ENCODE measurements around the gene SNX24.
"Not testable (repeated sequence)": the region's sequence is repeated elsewhere in the genome, so short reads cannot be mapped to it uniquely, and the experiment has no call there.

The SNX24 gene

DNA sequence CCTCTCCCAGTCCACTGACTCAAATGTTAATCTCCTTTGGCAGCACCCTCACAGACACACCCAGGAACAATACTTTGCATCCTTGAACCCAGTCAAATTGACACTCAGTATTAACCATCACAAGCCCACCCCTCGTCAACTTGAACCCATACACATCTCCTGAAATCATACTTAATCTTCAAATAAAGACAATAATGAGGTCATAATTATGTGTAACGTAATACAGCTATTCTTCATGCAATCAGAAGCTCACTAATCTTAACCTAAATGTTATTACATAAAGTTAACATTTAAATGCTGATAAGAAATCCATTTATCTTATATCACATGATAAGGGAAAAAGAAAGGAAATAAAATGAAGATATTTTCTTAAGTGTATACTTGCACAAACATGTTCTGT lies 125.9 kb downstream of the SNX24 start:
- DNase-seq = no peak

DNA sequence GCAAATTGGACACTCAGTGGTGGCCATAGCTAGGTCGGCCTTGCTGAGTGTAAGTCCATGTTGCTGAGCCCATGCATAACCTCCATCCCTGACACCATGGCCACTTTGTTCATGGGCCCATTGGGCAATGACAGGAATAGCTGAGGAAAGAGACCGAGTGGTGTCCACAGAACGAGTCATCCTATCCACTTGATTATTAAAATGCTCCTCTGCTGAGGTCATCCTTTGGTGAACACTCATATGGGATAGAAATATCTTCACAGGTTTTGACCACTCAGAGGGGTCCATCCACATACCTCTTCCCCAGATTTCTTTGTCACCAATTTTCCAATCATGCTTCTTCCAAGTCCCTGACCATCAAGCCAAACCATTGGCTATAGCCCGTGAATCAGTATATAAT lies 127.5 kb downstream of the SNX24 start:
- DNase-seq = no peak

DNA sequence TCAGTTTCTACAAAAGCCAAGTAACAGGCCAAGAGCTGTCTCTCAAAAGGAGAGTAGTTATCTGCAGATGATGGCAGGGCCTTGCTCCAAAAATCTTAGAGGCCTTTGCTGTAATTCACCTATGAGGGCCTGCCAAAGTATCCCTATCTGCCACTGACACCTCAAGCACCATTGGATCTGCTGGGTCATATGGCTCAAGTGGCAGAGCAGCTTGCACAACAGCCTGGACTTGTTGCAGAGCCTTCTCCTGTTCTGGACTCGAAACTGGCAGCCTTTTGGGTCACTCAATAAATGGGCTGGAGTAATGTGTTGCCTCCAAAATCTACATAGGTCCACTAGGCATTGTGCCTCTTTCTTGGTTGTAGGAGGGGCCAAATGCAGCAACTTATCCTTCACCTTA lies 128.3 kb downstream of the SNX24 start:
- not testable (repeated sequence) for DNase-seq

DNA sequence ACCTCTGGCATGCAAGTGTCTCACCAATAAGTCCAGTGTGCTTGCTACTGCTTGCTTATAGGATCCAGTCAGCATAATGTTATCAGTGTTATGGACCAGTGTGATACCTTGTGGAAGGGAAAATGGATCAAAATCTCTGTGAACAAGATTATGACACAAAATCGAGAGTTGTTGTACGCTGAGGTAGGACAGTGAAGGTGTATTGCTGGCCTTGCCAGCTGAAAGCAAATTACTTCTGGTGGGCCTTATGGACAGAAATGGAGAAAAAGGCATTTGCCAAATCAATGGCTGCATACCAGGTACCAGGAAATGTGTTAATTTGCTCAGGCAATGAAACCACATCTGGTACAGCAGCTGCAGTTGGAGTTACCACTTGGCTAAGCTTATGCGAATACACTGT lies 128.8 kb downstream of the SNX24 start:
- not testable (repeated sequence) for DNase-seq

DNA sequence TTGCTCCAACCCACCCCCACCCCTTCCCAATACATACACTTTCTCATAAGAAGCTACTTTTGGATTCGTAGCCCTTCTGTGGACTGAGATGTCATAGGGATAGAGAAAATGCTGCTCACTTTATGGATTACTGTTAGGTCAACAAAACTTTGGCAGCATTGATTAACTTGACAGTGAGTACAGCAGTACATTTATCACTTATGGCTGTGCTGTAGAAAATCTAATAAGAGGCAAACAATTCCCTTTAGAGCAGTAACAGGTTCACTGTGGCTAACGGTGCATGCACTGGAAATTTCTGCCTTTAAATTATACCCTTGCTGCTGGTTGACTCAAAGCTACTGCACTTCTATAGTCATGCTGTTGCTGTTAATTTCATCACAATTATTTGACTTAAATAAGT lies 131.9 kb downstream of the SNX24 start:
- no peak for DNase-seq

DNA sequence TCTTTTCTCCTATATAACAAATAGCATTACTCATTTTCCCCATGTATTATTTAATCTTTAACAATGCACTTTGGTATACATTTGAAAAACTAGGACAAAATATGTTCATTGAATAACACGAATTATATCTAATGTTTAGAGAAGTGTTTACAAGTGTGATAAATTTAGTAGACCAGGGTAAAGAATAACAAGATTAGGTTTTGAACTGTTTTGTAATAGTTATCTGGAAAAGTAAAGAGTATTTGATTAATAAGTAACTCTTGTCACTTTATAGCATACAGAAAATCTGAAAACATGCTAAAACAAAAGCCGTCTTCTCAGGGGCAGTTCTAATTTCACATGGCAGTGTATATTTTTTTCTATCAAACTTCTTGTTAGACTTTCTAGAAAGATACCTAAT lies 132.7 kb downstream of the SNX24 start:
- DNase-seq = no peak

DNA sequence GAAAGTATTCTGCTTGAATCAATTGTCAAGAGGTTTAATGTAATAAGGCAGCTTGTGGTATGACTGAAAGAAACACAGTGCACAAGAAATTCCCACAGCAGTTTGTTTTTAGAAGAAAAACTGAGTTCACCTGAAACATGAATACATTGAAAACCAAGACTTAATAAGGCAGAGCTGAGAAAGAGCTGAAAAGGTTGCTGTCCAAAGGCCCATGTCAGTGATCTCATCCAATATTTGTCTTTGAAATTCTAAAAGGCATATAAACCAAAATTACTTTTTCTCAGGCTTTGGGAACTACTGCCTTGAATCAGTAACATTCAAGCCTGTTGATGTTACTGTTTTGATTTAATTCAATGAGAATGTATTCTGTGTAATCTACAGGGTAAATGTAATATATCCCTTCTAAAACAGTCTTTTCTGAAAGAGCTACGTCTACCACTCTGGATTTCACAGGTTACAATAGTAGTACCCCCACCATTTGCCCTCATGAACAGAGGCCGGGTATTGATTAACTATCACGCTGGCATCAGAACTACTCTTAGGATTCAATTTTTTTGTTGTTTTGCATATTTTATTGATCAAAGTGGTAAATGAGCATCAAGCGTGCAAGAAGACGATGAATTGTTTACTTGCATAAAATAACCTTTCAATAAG lies 133.4 kb downstream of the SNX24 start:
- no peak for DNase-seq

DNA sequence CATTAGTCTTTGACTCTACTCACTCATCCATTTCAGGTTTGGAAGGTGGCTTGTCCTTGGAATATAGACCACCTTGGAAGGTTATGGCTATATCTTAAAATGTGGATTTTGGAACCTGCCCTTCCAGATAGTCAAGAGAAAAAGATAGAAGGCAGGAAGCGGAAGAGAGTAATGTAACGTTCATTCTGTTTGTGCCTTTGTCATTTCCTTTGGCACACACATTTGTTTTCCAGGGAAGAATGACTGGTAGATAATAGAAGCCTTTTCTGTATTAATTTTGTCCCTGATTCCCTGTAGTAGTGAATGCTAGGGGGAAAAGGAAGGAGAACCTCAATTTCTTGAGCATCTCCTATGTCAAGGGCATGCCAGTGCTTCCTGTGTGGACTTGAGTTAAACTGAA lies 136.4 kb downstream of the SNX24 start:
- DNase-seq = no peak

DNA sequence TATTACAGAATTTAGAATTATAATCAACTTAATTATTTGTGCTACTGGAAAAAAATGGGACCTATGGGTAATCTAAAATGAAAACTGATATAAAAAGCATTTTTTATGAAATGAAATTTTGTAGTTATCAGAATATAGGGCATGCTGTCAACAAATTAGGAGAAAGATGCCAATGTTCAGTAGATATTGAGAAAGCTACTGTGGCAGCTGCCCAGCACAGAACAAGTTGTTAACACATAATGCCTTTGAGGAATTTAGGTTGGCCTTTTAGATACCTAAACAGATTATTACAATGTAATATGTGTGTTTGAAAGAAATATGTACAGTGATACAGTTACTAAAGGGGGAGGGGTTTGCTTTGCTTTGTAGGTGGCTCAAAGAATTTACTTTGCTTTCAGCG lies 137.0 kb downstream of the SNX24 start:
- no peak for DNase-seq

DNA sequence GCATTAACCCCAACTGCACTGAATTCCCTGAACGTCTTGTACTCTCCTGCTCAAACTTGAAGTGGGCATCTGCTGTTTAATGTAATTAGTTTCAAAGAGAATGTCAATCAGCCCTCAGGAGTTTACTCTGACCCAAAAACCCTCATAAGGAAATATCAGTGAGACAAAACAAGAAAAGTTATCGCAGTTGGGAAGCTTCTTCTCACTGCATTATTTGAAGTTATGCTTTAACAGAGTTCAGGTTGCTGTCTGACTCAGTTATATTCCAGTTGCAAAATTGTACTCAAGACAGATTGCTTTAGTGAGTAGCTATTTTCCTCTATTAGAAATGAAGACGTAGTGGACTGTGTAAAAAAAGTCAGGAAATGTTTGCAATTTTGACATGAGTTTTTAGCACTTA lies 139.0 kb downstream of the SNX24 start:
- no peak for DNase-seq

DNA sequence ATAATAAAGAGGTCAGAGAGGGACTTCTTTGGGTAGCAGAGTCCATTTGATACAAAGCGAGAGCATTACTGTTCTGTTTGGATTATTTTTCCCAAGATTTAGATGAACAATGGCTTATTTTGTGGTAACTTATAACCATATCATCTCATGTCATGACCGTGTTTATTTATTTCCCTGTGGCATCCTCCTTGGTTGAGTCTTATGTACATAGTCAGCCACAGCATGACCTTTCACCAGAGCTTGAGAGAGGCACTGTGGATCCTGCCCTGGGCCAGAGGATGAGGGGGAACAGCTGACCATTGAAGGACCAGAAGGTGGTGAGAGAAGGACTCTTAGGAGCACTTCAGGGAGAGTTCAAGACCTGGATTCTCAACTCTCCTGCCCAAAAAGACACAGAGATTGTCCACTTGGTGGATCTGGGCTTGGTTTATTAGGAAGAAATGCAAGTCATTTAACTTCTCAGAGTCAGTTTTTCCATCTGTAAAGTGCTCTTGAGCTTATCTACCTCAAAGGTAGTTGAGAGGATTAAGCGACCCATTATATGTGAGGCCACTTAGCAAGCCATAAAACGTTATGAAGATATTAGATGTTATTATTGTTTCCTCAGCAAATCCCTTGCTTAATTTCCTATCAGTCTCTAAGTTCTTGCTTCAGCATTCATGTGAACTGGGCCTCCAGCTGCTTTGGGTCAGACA lies 139.7 kb downstream of the SNX24 start:
- DNase-seq = no peak

DNA sequence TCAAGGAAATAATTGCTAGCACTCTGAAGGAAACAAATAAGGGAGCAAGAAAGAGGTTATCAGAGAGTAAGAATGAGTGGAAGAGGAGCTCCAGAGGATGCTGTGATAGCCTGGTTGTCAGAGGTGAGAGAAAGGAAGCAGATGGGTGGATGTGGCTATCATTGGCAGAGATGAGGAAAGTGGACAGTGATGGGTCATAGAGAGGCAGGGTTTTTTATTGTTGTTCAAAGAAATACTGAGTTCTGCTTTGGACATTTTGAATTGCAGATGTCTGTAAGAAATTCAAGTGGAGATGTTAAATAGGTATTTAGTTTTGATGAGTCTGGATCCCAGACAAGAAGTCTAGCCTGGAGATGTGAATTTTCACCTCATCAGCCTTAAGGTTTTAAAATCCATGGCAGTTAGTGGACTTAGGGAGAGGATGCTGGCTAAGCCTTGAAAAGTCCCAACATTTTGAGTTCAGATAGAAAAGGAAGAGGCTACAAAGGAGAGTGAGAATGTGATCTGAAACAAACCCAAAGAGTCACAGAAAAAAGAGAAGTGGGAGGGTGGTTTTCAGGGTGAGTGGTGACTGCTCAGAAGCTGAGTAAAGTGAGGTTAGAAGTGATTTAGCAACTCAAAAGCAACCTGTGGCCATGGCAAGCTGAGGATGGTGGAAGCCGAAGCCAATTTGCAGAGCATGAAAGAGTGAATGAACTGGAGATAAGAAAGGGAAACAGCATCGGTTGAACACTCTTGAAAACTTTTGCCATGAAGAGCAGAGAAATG lies 140.7 kb downstream of the SNX24 start:
- no peak for DNase-seq

DNA sequence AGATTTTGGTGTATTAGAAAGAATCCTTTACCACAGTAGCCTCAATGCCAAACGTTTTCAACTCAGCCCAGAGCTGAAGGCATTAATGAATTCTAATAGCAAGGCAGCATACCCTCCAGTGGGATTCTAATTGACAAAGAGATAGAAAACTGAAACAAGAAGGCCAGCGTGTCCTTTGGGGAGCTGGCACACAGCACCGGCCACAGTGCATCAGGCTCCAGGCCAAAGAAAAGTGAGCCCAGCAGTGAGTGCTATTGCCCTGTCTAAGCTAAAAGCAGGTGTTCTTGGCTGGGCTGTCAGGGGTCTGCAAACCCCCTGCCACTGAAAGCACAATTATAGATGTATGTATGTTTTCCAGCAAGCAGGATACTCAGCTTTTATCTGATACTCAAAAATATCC lies 150.7 kb downstream of the SNX24 start:
- DNase-seq = no peak

DNA sequence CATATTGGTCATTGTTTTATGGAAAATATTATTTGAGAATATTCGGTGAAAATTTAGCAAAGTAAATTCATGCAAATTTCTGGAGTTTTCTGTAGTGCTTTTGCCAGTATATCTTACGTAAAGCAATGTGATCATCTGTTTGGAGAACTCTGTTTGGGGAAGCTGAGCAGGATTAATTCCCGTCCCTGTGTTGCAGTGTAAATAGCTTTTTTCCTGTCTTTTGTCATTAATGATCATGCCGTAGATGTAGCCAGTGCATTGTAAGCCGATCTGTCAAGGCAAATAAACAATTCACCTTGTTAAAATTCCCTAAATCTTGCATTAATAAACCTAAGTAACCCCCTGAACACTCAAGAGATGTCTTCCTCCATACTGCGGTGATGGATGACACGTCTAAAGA lies 151.9 kb downstream of the SNX24 start:
- DNase-seq = no peak

DNA sequence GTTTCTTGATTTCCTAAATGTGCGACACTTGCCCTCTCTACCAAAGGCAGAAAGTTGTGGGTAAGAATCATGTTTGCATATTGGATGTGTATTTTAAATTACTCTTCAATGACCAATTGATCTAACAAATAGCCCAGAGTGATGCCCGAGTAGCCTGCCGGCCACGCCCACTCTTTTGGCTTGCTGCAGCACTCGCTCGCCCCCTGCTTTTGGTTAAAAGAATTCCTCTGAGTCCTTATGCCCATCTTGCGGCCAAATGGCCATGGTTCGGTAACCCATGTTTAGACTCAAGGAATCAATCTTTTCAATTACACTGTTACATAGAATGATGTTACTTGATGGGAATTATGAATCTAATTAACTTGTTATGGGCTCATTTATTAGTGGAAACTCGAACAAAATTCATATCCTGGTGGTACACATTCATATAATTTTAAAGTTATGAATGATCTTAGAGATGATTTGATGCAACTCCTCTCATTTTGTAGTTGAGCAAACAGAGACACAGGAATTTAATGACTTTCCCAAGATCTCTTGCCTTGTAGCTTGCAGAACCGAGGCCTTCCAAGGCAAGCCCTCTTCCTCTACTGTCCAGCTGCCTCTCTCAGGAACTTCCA lies 154.6 kb downstream of the SNX24 start:
- peak; percentile 19 for DNase-seq

DNA sequence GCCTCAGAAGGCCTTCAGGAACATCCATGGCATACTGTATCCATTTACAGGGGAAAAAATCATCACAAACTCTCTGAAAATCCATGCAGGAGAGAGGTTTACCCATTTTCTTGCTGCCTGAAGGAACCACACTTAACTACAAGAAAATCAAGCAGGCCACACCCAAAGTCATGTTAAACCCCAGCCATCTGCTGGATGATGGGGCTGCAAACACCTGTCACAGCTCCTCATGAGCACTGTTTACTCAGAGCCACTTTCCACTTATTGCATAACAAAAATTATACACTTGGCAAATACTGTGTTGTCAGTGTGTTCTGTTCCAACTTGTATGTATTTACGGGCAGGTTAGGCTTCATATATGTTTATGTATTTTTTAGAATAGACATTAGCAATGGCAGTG lies 155.3 kb downstream of the SNX24 start:
- DNase-seq = no peak

DNA sequence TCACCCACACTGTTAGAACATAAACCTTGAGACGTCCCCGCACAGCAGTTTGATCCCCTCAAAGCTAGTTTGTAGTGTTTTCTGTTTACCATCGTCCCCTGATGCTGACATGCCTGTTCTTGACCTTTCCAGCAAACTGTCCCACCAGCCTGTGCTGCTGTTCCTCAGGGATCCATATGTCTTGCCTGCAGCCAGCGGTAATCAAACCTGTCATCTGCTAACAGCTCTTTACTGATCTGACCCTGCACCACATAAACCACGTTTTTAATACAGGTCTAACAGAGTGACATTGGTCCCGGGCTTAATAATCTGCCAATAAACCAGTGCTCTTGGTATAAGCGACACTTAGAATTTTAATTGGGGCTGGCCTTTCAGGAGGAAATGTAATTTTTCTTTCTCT lies 156.4 kb downstream of the SNX24 start:
- no peak for DNase-seq

DNA sequence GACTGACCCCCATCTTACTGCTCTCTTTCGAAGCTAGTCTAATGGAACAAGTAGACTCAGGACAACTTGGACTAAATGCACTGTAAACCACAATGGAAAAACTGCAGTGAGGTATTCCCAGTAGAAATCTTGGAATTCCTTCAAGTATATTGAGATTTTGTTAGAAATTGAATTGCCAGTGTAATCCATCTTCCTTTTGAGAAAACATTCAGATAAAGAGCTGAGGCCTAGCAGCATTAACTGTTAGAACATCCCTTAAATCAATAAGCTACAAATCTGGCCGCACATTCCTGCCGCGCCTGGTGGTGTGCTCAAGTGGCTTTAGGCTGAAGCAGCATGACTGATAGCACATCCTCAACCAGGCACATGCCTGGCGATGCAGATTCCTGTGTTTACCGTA lies 161.8 kb downstream of the SNX24 start:
- DNase-seq = no peak

DNA sequence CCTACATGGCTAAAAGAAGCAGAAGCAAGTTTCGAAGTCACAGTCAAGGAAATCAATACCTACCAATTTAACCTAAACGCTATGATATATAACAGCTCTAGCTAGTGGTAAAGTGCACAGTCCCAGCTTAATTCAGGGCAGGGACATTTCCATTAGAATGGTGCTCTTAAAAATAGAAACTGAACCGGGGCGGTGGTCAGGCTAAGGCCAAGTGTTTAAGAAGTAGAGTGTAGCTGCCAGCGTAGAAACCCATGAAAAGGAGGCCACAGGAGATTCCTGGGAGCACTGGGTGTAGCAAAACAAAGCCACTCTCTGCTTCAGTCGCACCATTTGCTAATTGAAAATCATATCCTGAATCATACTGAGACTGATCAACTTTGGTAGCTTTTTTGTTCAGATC lies 162.3 kb downstream of the SNX24 start:
- DNase-seq = no peak

DNA sequence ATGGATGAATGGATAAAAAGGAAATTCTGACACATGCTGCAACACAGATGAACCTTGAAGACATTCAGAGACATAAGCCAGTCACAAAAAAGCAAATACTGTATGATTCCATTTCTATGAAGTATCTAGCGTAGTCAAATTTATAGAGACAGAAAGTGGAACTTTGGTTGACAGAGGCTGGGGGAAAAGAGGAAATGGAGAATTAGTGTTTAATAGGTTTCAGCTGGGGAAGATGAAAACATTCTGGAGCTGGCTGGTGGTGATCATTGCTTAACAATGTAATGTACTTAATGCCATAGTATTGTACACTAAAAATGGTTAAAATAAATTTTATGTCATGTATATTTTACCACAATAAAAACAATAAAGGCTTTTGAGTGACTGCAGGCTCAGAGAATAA lies 166.9 kb downstream of the SNX24 start:
- no peak for DNase-seq

DNA sequence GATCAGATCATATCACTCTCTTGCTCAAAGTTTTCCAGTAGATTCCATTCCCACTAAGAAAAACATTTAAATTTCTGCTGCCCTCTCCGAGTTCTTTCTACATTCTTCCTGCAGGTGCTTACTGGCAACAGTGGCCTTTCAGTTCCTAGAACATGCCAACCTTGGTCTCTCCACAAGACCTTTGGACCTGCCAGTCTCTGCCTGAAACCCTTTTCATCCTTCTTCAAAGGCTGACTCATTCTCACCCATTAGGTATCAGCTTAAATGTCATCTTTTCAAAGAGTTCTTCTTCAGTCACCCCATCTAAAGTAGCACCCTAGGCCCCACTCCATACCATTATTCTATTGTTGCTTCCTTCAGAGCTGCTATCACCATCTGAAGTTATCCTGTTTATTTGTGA lies 169.3 kb downstream of the SNX24 start:
- DNase-seq = no peak

DNA sequence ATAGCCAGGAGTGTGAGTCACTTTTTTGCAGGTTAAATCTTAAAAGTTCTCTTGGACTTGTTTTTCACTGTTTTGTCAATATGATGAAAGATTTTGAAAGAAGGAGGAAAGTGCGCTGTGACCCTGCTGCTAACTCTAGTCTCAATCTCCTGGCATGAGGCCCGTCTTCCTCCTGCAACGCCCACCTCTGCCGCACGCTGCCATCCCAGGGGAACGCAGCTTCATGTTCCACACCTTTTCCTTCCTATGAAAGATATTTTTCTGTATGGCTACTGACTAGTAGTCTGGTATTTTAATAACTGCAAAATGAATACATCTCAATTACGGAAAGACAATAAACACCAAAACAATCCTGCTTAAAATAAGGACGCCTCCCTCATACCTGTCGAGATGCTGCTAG lies 182.8 kb downstream of the SNX24 start:
- DNase-seq = no peak

DNA sequence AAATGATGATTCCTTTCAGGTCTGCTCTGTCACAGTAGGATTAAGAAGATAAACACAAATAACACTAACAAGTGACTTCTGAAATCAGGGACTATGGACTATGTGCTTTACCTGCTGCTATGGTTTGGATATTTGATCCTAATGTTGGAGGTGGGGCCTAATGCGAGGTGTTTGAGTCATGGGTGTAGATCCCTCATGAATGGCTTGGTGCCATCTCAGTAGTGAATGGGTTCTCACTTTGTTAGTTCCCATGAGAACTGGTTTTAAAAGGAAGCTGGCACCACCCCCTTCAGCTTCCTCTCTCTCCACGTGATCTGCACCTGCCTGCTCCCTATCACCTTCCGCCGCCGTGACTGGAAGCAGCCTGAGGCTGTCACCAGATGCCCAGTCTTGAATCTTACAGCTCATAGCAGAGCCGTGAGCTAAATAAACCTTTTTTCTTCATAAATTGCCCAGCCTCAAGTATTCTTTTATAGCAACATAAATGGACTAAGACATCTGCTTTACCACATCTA lies 187.8 kb downstream of the SNX24 start:
- no peak for DNase-seq
